ENCODE data around the gene NOXO1. TPM values are rescaled to one million over a fixed set of nuclear protein-coding genes. Genes with fewer than 3 reads are reported as not detected.
A peak's percentile ranks its signal among the peaks of the same experiment; 100 is the strongest.

NOXO1 gene
- total and polyA plus RNA-seq, 10 of the 15 experiments (the other 5 are each of a cell fraction or from before 2014, with no cell fraction given): 0.09 to 0.76 (median 0.26) TPM; not detected in 4

GRCh38 chr16:1929578-1930337 lies 51.5 kb downstream of the NOXO1 start (continued):
- TF ChIP-seq BCLAF1 (IDR thresholded peaks at IDR 0.05) (no peak), STAT3 (IDR thresholded peaks at IDR 0.05; ENCODE audit: low read depth, low read length) (no peak), HDAC2 (IDR thresholded peaks at IDR 0.05) (no peak), ATF3 (IDR thresholded peaks at IDR 0.05; ENCODE audit: borderline replicate concordance, extremely low read depth, low read depth, low read length) (0 out of 2 replicates have a peak, but pooled peaks have one; percentile 24), MEF2B (IDR thresholded peaks at IDR 0.05; ENCODE audit: partially characterized antibody, poor library complexity, severe bottlenecking) (no peak), ZNF592 (IDR thresholded peaks at IDR 0.05) (peak; percentile 91), SUZ12 (IDR thresholded peaks at IDR 0.05; ENCODE audit: unreplicated experiment) (no peak), BACH1 (IDR thresholded peaks at IDR 0.05; ENCODE audit: borderline replicate concordance) (peak; percentile 80), ESRRA (IDR thresholded peaks at IDR 0.05; ENCODE audit: low read length) (no peak), ZBED1 (IDR thresholded peaks at IDR 0.05; ENCODE audit: borderline replicate concordance) (no peak), NRF1 (conservative IDR thresholded peaks at IDR 0.05; ENCODE audit: low read depth, low read length) (peak; percentile 91), SMARCA5 (IDR thresholded peaks at IDR 0.05) (peak; percentile 97), ELK1 (IDR thresholded peaks at IDR 0.05; ENCODE audit: low read depth, low read length) (no peak), BRCA1 (IDR thresholded peaks at IDR 0.05; ENCODE audit: low read depth, low read length) (no peak), CBX3 (IDR thresholded peaks at IDR 0.05; ENCODE audit: borderline replicate concordance, low read depth) (no peak), TCF7 (IDR thresholded peaks at IDR 0.05; ENCODE audit: borderline replicate concordance) (no peak), FOXM1 (IDR thresholded peaks at IDR 0.05; ENCODE audit: low read depth, low read length) (no peak), ZNF622 (IDR thresholded peaks at IDR 0.05) (no peak)

All from GM12878 (cell line).